CD4-positive, alpha-beta T cell treated with Interleukin-12 subunit alpha and Interleukin-12 subunit beta, for 1 hour (primary cell): ENCODE results near the gene COL11A2.

ENCODE experiments used
- DNase-seq: peaks from one replicate; pipeline ENCODE4 v3.0.0-alpha.2; 2020

Gene COL11A2

GRCh38 chr6:33114406-33114805 is 77.9 kb downstream of the COL11A2 start:
- no peak for DNase-seq

DNA sequence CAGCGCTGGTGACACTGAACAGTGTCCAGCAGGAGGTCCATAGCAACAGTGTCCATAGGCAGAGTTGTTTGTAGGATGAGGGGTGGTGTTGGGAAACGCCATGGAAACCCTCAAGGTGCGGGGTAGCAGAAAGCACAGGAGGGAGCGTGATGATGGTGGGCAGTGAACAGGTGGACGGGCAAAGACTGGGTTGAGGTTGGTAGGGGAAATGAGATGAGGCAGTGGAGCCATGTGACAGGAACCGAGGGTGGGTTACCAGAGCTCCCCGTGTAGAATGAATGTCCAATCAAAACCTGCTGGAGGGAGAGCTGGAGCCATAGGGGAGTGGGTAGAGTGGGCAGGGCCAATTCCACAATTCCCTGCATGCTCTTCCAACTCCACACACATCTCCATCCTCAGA is 78.5 kb downstream of the COL11A2 start:
- DNase-seq: no peak
